ENCODE data around the gene TMEM87B. TPM values are rescaled to one million over a fixed set of nuclear protein-coding genes. Genes with fewer than 3 reads are reported as not detected.

The TMEM87B gene
- total and polyA plus RNA-seq, 2 of the 8 experiments (the other 6 are each of a cell fraction or from before 2014, with no cell fraction given): 7.2 to 9.0 TPM

GRCh38 chr2:112155331-112156151 is 100.5 kb downstream of the TMEM87B start (continued):
- TF ChIP-seq CHD7 (IDR thresholded peaks at IDR 0.05; ENCODE audit: insufficient replicate concordance, low read length) (no peak), NRF1 (IDR thresholded peaks at IDR 0.05; ENCODE audit: low read depth, low read length) (no peak), ATF3 (IDR thresholded peaks at IDR 0.05; ENCODE audit: insufficient read depth, low read depth, low read length) (no peak), ASH2L (IDR thresholded peaks at IDR 0.05; ENCODE audit: low read length) (no peak), POU5F1 (IDR thresholded peaks at IDR 0.05; ENCODE audit: low read depth, low read length) (no peak), CBX8 (IDR thresholded peaks at IDR 0.05; ENCODE audit: borderline replicate concordance, low read depth, low read length) (no peak), PHF8 (conservative IDR thresholded peaks at IDR 0.05; ENCODE audit: low read depth, low read length) (no peak), NANOG (IDR thresholded peaks at IDR 0.05; ENCODE audit: insufficient read depth, low read depth, low read length, poor library complexity, severe bottlenecking) (no peak)

All from H1 (cell line).